ENCODE measurements around the gene NUP42. TPM values are rescaled to one million over a fixed set of nuclear protein-coding genes. Genes with fewer than 3 reads are reported as not detected.

The NUP42 gene
- polyA plus RNA-seq, 1 donor (not counting 4 experiments of a cell fraction or from before 2014, with no cell fraction given) = 34.2 TPM

- dilution Hi-C loops (cut with MboI; ENCODE audit: extremely low pct_ligation_motif_present, low sequenced_read_pairs) = no loop called here
- H3K36me3 ChIP-seq (ENCODE audit: control insufficient read depth in 2 of 2, extremely low read depth in 1 of 2, insufficient read depth in 2 of 2, low read length in 2 of 2) = no peaks in the 10 kb centered on the region
- no peaks in the 10 kb centered on the region for H3K79me2 ChIP-seq (ENCODE audit: control insufficient read depth, insufficient read depth, low read length)
- no peaks in the 10 kb centered on the region for H4K20me1 ChIP-seq (ENCODE audit: control insufficient read depth, extremely low read depth, insufficient read depth, low read length)
- no peak for DNase-seq (ENCODE audit: low read depth, low spot score)
- no peak overlapping the region for H3K27ac ChIP-seq (ENCODE audit: control insufficient read depth, insufficient read depth, low read length)
- FAIRE-seq = no peak
- H3K9me1 ChIP-seq (ENCODE audit: control insufficient read depth, extremely low read depth, insufficient read depth, low read length) = no peaks in the 10 kb centered on the region
- no peak overlapping the region for H3K9ac ChIP-seq (ENCODE audit: control insufficient read depth, extremely low read depth, insufficient read depth, low read length)
- no peak overlapping the region for H2AFZ ChIP-seq (ENCODE audit: control insufficient read depth, low read length)
- H3K4me3 ChIP-seq (ENCODE audit: control insufficient read depth in 2 of 3, extremely low read depth in 1 of 3, insufficient read depth in 2 of 3, low read depth in 1 of 3, low read length in 3 of 3) = no peak overlapping the region
- H3K9me3 ChIP-seq (ENCODE audit: control insufficient read depth, low read depth, low read length) = no peaks in the 10 kb centered on the region
- peaks cover 13% of the 10 kb centered on the region for H3K4me1 ChIP-seq (ENCODE audit: control insufficient read depth, extremely low read depth, insufficient read depth, low read length)
- H3K4me2 ChIP-seq (ENCODE audit: control insufficient read depth, extremely low read depth, insufficient read depth, low read depth, low read length) = no peak overlapping the region
- no peak for TF ChIP-seq EZH2 (IDR thresholded peaks at IDR 0.05; ENCODE audit: low read length)
- no peak for TF ChIP-seq CTCF (optimal IDR thresholded peaks at IDR 0.05 in 1 of 3, IDR thresholded peaks at IDR 0.05 in 1 of 3, conservative IDR thresholded peaks at IDR 0.05 in 1 of 3; ENCODE audit: extremely low read depth in 1 of 3, insufficient read depth in 2 of 3, low read length in 3 of 3)
- no peaks in the 10 kb centered on the region for H3K27me3 ChIP-seq (ENCODE audit: control insufficient read depth, extremely low read depth, insufficient read depth, low read length)
Measured at GRCh38 chr7:23211589-23211988, 29.7 kb downstream of the NUP42 start.

- FAIRE-seq = no peak
- Histone ChIP-seq H3K27me3 (ENCODE audit: control insufficient read depth, extremely low read depth, insufficient read depth, low read length) (no peaks in the 10 kb centered on the region), H3K4me2 (ENCODE audit: control insufficient read depth, extremely low read depth, insufficient read depth, low read depth, low read length) (no peak overlapping the region), H3K36me3 (ENCODE audit: control insufficient read depth in 2 of 2, extremely low read depth in 1 of 2, insufficient read depth in 2 of 2, low read length in 2 of 2) (no peaks in the 10 kb centered on the region), H3K79me2 (ENCODE audit: control insufficient read depth, insufficient read depth, low read length) (no peaks in the 10 kb centered on the region), H3K4me1 (ENCODE audit: control insufficient read depth, extremely low read depth, insufficient read depth, low read length) (peaks cover 9% of the 10 kb centered on the region), H3K9me1 (ENCODE audit: control insufficient read depth, extremely low read depth, insufficient read depth, low read length) (no peaks in the 10 kb centered on the region), H4K20me1 (ENCODE audit: control insufficient read depth, extremely low read depth, insufficient read depth, low read length) (no peaks in the 10 kb centered on the region), H3K4me3 (ENCODE audit: control insufficient read depth in 2 of 3, extremely low read depth in 1 of 3, insufficient read depth in 2 of 3, low read depth in 1 of 3, low read length in 3 of 3) (no peak overlapping the region), H3K9ac (ENCODE audit: control insufficient read depth, extremely low read depth, insufficient read depth, low read length) (no peak overlapping the region), H2AFZ (ENCODE audit: control insufficient read depth, low read length) (no peak overlapping the region), H3K9me3 (ENCODE audit: control insufficient read depth, low read depth, low read length) (no peaks in the 10 kb centered on the region), H3K27ac (ENCODE audit: control insufficient read depth, insufficient read depth, low read length) (no peak overlapping the region)
- DNase-seq (ENCODE audit: low read depth, low spot score) = no peak
- dilution Hi-C loops (cut with MboI; ENCODE audit: extremely low pct_ligation_motif_present, low sequenced_read_pairs) = no loop called here
- TF ChIP-seq EZH2 (IDR thresholded peaks at IDR 0.05; ENCODE audit: low read length) = no peak
- TF ChIP-seq CTCF (optimal IDR thresholded peaks at IDR 0.05 in 1 of 3, IDR thresholded peaks at IDR 0.05 in 1 of 3, conservative IDR thresholded peaks at IDR 0.05 in 1 of 3; ENCODE audit: extremely low read depth in 1 of 3, insufficient read depth in 2 of 3, low read length in 3 of 3) = no peak
Measured at GRCh38 chr7:23212395-23212794, 30.5 kb downstream of the NUP42 start.

Measured in keratinocyte (primary cell).